Activated T-helper 1 cell treated with anti-CD3 and anti-CD28 coated beads, Interleukin-12 subunit alpha, Interleukin-12 subunit beta, Interleukin-2, Interleukin-4 antibody, amounts not matched to agents 30 ng/mL and 10 ng/mL and 1 ng/mL, durations not matched to agents 14 hours and 24 hours and 36 hours (primary cell): Measurements from ENCODE around the gene DBF4. TPM values are rescaled to one million over a fixed set of nuclear protein-coding genes. Genes with fewer than 3 reads are reported as not detected.
"Not testable (repeated sequence)": the region's sequence is repeated elsewhere in the genome, so short reads cannot be mapped to it uniquely, and the experiment has no call there.

ENCODE experiments used
- DNase-seq: peaks from one replicate; pipeline ENCODE4 v3.0.0; 2021; ENCODE audit warnings: low spot score
- H3K27ac Mint-ChIP-seq: one replicate; pipeline ENCODE4 v1.8.0; 2021; ENCODE audit warnings: mild to moderate bottlenecking, mixed read lengths
- H3K27me3 Mint-ChIP-seq: one replicate; pipeline ENCODE4 v1.8.0; 2022; ENCODE audit warnings: mild to moderate bottlenecking, moderate library complexity, mixed read lengths; ENCODE audit not compliant: insufficient read depth
- H3K36me3 Mint-ChIP-seq: one replicate; pipeline ENCODE4 v1.8.0; 2021; ENCODE audit warnings: low read depth, mixed read lengths
- H3K4me1 Mint-ChIP-seq: one replicate; pipeline ENCODE4 v1.8.0; 2021; ENCODE audit warnings: low read depth, mixed read lengths
- H3K4me3 Mint-ChIP-seq: one replicate; pipeline ENCODE4 v1.8.0; 2021; ENCODE audit warnings: mild to moderate bottlenecking, moderate library complexity, mixed read lengths
- H3K9me3 Mint-ChIP-seq: one replicate; pipeline ENCODE4 v1.8.0; 2021; ENCODE audit warnings: mixed read lengths
- intact Hi-C: fragments of 100-400 bp; cut with micrococcal nuclease; formaldehyde crosslinking; loops from one replicate; pipeline ENCODE4 v1.15.1; 2024
- total RNA-seq: library from RNA; stranded (reverse); gene quantifications from 2 replicates; pipeline ENCODE4 v1.2.3, GENCODE V29; 2022

The DBF4 gene, protein sequence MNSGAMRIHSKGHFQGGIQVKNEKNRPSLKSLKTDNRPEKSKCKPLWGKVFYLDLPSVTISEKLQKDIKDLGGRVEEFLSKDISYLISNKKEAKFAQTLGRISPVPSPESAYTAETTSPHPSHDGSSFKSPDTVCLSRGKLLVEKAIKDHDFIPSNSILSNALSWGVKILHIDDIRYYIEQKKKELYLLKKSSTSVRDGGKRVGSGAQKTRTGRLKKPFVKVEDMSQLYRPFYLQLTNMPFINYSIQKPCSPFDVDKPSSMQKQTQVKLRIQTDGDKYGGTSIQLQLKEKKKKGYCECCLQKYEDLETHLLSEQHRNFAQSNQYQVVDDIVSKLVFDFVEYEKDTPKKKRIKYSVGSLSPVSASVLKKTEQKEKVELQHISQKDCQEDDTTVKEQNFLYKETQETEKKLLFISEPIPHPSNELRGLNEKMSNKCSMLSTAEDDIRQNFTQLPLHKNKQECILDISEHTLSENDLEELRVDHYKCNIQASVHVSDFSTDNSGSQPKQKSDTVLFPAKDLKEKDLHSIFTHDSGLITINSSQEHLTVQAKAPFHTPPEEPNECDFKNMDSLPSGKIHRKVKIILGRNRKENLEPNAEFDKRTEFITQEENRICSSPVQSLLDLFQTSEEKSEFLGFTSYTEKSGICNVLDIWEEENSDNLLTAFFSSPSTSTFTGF
- 68.6 and 76.6 TPM in 2 replicates for total RNA-seq

- Mint-ChIP-seq H3K9me3 (peaks cover 15% of the 10 kb centered on the region), H3K4me3 (peak within 1 kb of the TSS; percentile 80), H3K36me3 (peaks cover 46% of the 10 kb centered on the region), H3K27ac (peak within 1 kb of the TSS; percentile 98), H3K27me3 (no peaks in the 10 kb centered on the region), H3K4me1 (peaks cover 54% of the 10 kb centered on the region)
- DNase-seq = peak; percentile 95
- intact Hi-C loops = loop anchor here (1.0 to 10.0 kb wide), 8 partner anchors 11 to 1126 kb away; partner anchors contain the start of genes ADAM22, CROT, DMTF1 and ELAPOR2
Observed at GRCh38 chr7:87876040-87876868, at the start of gene DBF4, which contains the start of gene SLC25A40. Gene DBF4 (plus strand): TSS chr7:87876493. CDS start chr7:87876733, 240 bp downstream. Gene SLC25A40 (minus strand): TSS chr7:87876360. CDS start chr7:87858727, 17,633 bp downstream.

GRCh38 chr7:87828383-87828782 lies 47.9 kb upstream of the DBF4 start:
- H3K36me3 Mint-ChIP-seq = peaks cover 18% of the 10 kb centered on the region
- H3K4me3 Mint-ChIP-seq, DNase-seq, H3K4me1 Mint-ChIP-seq, intact Hi-C loops, H3K27me3 Mint-ChIP-seq, H3K27ac Mint-ChIP-seq: not testable (repeated sequence)
- H3K9me3 Mint-ChIP-seq = peaks cover 31% of the 10 kb centered on the region

DNA sequence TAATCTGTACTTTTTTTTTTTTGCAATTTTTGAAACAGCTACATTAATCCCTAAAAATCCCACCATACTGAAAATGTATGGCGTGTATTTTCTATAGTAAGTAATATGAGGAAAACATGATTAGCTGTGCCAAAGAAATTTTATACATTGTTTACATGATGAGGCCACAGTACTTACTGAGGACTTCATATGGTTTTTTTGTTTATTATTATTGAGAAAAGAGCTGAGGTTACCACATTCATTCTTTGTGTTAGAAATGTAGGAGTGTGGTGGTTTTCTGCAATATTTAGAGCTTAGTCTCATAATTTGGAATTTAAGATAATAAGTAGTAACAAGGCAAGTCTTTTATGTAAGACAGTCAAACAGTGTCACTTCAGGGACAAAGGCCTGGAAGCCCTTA lies 45.2 kb upstream of the DBF4 start:
- H3K9me3 Mint-ChIP-seq = peaks cover 14% of the 10 kb centered on the region
- no peaks in the 10 kb centered on the region for H3K4me1 Mint-ChIP-seq
- no peaks in the 10 kb centered on the region for H3K27me3 Mint-ChIP-seq
- no peak overlapping the region for H3K27ac Mint-ChIP-seq
- peaks cover 22% of the 10 kb centered on the region for H3K36me3 Mint-ChIP-seq
- intact Hi-C loops = no loop called here
- DNase-seq = no peak
- H3K4me3 Mint-ChIP-seq = no peak overlapping the region

GRCh38 chr7:87833130-87833529 lies 43.2 kb upstream of the DBF4 start:
- Mint-ChIP-seq H3K36me3 (peaks cover 22% of the 10 kb centered on the region), H3K27ac (no peak overlapping the region), H3K4me1 (no peaks in the 10 kb centered on the region), H3K4me3 (no peak overlapping the region), H3K27me3 (no peaks in the 10 kb centered on the region), H3K9me3 (peaks cover 3% of the 10 kb centered on the region)
- intact Hi-C loops = no loop called here
- DNase-seq = no peak

- H3K4me1 Mint-ChIP-seq = no peaks in the 10 kb centered on the region
- H3K27ac Mint-ChIP-seq = no peak overlapping the region
- H3K27me3 Mint-ChIP-seq = no peaks in the 10 kb centered on the region
- H3K4me3 Mint-ChIP-seq = no peak overlapping the region
- intact Hi-C loops = no loop called here
- H3K9me3 Mint-ChIP-seq = no peaks in the 10 kb centered on the region
- peaks cover 14% of the 10 kb centered on the region for H3K36me3 Mint-ChIP-seq
- no peak for DNase-seq
Observed at GRCh38 chr7:87837597-87837996, 38.7 kb upstream of the DBF4 start.

GRCh38 chr7:87850836-87851593 lies 25.3 kb upstream of the DBF4 start:
- Mint-ChIP-seq H3K27me3 (no peaks in the 10 kb centered on the region), H3K4me1 (peaks cover 6% of the 10 kb centered on the region), H3K9me3 (no peaks in the 10 kb centered on the region), H3K4me3 (no peak overlapping the region), H3K27ac (no peak overlapping the region), H3K36me3 (peaks cover 30% of the 10 kb centered on the region)
- no peak for DNase-seq
- intact Hi-C loops = no loop called here

- Mint-ChIP-seq H3K27ac (no peak overlapping the region), H3K27me3 (no peaks in the 10 kb centered on the region), H3K4me1 (peaks cover 6% of the 10 kb centered on the region), H3K36me3 (peaks cover 28% of the 10 kb centered on the region), H3K4me3 (no peak overlapping the region), H3K9me3 (no peaks in the 10 kb centered on the region)
- DNase-seq = no peak
- intact Hi-C loops = no loop called here
Observed at GRCh38 chr7:87852306-87852705, 24.0 kb upstream of the DBF4 start.

GRCh38 chr7:87853237-87853864 lies 22.9 kb upstream of the DBF4 start:
- Mint-ChIP-seq H3K4me3 (no peak overlapping the region), H3K9me3 (no peaks in the 10 kb centered on the region), H3K27ac (no peak overlapping the region), H3K4me1 (peaks cover 6% of the 10 kb centered on the region), H3K27me3 (no peaks in the 10 kb centered on the region), H3K36me3 (peaks cover 36% of the 10 kb centered on the region)
- DNase-seq = no peak
- intact Hi-C loops = no loop called here

GRCh38 chr7:87858417-87859100 lies 17.7 kb upstream of the DBF4 start:
- peak overlapping the region; percentile 32 for H3K27ac Mint-ChIP-seq
- intact Hi-C loops = no loop called here

GRCh38 chr7:87866089-87866488 lies 10.2 kb upstream of the DBF4 start:
- Mint-ChIP-seq H3K4me3 (no peak overlapping the region), H3K4me1 (no peaks in the 10 kb centered on the region), H3K36me3 (peaks cover 49% of the 10 kb centered on the region), H3K27me3 (no peaks in the 10 kb centered on the region), H3K27ac (no peak overlapping the region), H3K9me3 (peaks cover 32% of the 10 kb centered on the region)
- intact Hi-C loops = no loop called here
- DNase-seq = no peak

More at GRCh38 chr7:87858417-87859100, 17.7 kb upstream of the DBF4 start:
- no peaks in the 10 kb centered on the region for H3K9me3 Mint-ChIP-seq
- peaks cover 32% of the 10 kb centered on the region for H3K36me3 Mint-ChIP-seq
- no peak for DNase-seq
- H3K4me1 Mint-ChIP-seq = peaks cover 6% of the 10 kb centered on the region
- H3K27me3 Mint-ChIP-seq = no peaks in the 10 kb centered on the region
- no peak overlapping the region for H3K4me3 Mint-ChIP-seq

DNA sequence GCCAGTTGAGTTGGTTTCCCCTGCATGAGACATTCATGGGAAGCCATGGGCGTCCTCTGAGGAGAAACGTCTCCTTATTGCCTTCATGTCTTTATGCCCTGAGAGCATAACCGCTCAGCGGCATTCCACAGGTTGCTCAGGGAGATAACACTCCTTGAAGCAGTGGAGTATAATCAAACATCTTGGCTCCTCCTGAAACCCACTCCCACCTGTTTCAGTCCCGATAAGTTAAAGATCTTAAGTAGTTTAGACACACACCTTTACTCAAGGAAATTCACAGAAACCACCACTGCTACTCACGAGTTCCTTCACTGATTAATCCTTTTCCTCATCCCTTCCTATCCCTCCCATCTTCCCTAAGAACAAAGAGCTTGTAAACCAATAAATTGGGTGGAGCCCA lies 9.8 kb upstream of the DBF4 start:
- H3K4me1 Mint-ChIP-seq, H3K27ac Mint-ChIP-seq, H3K4me3 Mint-ChIP-seq, DNase-seq, H3K27me3 Mint-ChIP-seq, intact Hi-C loops: not testable (repeated sequence)
- peaks cover 35% of the 10 kb centered on the region for H3K9me3 Mint-ChIP-seq
- H3K36me3 Mint-ChIP-seq = peaks cover 52% of the 10 kb centered on the region
